ENCODE results near the gene INSYN1.
"Not testable (repeated sequence)": the region's sequence is repeated elsewhere in the genome, so short reads cannot be mapped to it uniquely, and the experiment has no call there.

The INSYN1 gene

GRCh38 chr15:73747847-73748590 is 5.1 kb downstream of the INSYN1 start:
- no peak for DNase-seq

- DNase-seq = no peak
These were observed 6.3 kb downstream of the INSYN1 start for GRCh38 chr15:73746883-73747282.

DNA sequence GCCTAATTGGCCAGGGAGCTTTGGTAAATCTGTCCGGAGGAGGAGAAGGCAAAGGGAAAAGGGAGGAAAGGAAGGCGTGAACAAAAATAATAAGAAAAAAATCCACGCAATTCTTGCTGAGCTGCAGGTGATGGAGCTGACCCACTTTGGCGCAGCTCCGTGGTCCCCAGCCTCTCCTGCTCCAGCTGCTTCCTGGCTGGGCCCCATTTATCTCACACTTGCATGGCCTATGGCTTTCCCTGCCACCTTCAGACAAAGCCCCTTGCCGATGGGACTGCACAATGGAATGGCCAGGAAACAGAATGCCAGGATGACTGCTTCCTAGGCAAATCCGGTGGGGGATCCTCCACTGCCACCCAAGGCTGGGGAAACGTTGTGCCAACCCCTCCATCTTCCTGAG is 6.9 kb downstream of the INSYN1 start:
- DNase-seq = no peak

DNA sequence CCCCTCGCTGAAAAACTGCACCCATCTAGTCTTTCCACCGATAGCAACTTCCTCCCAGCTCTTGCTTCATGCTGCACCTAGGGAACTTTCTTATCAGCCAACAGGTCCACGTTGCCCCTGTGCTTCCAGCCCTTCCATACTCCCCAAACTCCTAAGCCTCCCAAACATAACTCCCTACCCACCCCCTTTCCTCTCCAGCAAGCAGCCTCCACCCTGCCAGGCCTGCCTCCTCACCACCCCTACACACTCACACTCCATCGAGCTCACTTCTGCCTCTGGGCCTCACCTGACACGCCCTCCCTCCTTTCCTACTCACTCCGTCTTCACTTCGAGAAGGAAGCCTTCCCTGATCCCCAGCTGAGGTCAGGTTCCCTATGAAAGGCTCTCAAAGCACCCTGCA is 8.1 kb downstream of the INSYN1 start:
- no peak for DNase-seq

DNA sequence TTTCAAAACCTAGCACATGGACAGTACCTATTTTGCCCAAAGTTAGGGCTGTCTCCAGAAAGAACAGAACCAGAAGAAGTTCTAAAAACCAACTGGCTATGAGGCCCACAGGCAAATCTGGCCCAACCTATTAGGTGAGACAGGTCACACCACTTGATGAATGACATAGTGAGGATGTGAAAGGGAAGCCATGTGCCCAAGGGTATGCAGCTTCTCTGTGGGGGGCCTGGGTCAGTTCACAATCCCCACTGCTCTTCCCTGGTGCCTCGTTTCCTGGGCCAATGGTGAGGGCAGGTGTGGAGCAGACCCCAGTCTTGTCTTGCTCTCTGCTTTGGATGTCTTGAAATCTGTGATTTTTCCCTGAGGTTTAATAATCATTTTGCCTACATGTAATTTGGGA is 8.9 kb downstream of the INSYN1 start:
- no peak for DNase-seq

- DNase-seq = no peak
These were observed 11.8 kb downstream of the INSYN1 start for GRCh38 chr15:73741321-73741836.

DNA sequence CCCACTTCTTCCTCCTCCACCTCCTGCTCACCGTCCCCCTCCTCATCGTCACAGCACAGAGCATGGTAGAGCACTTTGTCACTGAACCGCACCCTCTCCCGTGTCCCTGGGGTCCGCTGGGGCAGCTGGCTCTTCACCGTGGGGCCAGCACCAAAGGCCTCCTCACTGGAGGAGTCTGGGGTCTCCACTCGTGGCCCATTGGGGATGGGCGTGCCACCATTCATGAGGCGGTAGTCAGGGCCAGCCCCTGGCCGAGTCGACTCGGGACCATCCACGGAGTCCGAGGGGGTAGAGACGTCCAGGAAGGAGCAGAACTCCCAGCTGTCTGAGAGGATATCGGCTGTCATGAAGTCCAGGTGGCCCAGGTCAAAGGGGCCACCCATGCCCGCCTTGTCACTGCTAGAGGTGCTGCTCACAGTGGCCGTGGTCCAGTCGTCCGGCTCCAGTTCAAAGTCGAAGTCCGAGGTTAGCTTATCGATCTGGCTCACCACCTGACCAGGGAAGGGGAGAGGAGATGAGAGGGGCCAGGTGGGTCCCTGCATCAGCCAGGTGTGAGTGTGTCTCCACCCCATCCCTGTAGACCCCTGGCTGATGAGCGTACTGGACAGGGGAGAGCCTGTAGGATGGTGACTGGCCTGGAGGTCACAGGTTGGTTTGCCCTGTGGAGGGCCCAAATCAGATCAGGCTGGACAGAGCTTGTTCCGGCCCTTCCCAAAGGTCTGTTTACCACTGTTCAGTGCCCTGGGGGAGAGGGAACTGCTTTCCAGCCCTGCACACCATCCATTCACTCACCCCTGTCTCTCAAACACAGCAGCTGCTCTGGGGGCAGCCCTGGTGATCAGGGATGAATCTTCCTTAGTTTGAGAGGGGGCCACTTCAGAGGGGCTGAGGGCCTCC is 12.8 kb downstream of the INSYN1 start:
- no peak for DNase-seq

DNA sequence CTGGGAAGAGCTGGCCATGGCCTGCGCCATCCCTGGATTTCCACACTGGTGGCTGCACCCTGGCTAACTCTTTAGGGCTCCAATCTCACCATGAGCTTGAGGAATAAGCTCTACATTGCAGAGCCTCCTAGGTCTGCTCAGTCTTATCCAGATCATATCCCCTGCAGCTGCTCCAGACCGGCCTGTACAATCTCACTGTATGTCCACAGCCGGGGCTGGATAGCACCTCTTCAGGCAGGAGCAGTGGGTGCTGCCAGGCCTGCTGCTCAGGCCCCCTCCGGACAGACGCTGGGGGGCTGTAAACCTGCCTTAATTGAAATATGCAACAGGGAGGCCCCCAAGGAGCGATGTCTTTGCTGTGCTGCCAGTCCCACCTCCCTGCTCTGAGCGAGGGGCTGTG is 15.6 kb downstream of the INSYN1 start:
- DNase-seq = no peak

- DNase-seq = no peak
These were observed 20.2 kb downstream of the INSYN1 start for GRCh38 chr15:73732930-73733329.

DNA sequence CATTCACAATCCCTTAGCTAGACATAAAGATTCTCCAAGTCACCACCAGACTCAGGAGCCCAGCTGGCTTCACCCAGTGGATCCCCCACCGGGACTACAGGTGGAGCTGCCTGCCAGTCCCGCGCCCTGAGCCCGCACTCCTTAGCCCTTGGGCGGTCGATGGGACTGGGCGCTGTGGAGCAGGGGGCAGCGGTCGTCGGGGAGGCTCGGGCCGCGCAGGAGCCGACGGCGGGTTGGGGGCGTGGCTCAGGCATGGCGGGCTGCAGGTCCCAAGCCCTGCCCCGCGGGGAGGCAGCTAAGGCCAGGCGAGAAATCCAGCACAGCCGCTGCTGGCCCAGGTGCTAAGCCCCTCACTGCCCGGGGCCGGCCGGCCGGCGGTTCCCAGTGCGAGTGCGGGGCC is 21.1 kb downstream of the INSYN1 start:
- DNase-seq = not testable (repeated sequence)

DNA sequence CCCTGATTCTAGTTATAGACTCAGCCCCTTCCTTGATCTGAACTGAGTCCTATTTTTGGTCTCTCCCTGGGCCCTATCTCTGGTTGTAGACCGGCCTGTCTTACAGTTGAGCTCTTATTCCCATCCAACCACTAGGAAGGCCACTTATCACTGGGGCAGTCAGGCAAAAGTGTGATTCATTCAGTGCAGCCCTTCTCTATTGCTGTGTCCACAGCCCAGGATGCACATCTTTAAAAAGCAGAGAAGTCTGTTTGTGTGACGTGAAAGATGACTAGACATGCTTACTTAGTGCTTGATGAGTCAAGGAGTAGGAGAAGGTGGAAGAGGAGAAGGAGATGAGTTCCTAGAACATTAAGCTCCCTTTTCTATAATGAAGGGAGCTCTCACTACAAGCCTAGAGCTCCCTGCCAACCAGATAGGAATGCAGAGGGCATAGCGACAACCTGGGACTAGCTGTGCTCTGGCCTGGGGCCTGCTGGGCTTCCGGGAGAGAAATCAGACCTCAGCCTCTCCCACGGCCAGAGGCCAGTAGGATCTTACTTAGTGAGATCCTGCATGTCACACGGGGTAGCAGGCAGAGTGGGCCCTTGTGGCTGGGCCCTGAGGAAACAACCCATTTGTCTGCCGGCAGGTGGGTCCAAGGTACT is 25.7 kb downstream of the INSYN1 start:
- DNase-seq = no peak

DNA sequence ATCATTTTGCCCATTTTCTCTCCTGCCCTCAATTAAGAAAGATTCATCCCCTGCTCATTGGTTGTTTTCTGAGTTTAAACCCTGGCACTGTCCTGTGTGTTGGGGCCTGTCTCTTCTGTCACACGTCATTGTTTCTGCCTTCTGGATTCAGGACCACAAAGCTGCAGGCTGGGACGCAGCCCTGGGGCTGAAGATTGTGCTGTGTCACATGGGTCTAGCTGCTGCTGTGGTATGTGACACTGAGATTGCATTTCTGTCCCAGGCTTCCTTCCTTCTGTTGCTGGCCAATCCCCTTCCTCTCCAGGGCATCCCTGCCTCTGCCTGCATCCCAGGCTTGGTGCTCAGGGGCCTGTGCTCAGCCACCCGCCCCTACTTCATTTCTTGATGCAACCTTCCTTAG is 28.9 kb downstream of the INSYN1 start:
- no peak for DNase-seq

DNA sequence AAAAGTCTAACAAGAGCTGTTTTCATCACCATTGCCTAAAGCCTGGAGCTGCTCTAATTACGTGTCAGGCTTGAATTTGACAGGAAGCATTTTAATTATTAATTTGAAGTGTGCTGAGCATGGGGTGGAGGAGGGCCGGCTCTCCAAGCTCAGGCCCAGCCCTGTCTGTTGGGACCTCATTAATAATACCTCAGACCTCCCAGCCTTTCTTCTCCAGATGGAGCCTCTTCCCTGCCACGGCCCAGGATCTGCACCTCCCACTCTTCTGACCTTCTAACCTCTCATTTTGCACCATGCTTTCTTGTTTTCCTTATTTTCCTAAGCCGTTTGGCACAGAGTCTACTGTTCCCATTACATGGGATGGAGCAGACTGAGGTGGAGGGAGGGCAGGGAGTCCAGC is 30.0 kb downstream of the INSYN1 start:
- DNase-seq = no peak

- no peak for DNase-seq
These were observed 30.7 kb downstream of the INSYN1 start for GRCh38 chr15:73722425-73722824.

DNA sequence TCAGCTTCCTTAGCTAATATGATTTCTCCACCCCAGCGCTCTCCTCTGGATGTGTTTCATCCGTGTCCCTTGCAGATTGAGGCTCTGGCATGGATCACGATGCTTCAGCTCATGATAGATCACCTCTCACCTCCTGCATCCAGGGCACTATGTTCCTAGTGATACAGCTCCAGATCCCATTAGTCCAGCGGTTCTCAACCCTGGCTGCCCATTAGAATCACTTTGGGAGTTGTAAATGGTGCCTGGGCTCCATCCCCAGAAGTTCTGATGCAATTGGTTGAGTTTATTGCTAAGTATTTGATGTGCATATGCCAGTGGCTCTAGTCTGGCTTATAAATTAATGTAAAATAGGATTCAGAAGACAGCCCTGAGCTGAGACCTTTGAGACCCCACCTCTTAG is 34.5 kb downstream of the INSYN1 start:
- no peak for DNase-seq

GRCh38 chr15:73717802-73718201 is 35.3 kb downstream of the INSYN1 start:
- no peak for DNase-seq

- no peak for DNase-seq
These were observed 35.9 kb downstream of the INSYN1 start for GRCh38 chr15:73717206-73717605.

DNA sequence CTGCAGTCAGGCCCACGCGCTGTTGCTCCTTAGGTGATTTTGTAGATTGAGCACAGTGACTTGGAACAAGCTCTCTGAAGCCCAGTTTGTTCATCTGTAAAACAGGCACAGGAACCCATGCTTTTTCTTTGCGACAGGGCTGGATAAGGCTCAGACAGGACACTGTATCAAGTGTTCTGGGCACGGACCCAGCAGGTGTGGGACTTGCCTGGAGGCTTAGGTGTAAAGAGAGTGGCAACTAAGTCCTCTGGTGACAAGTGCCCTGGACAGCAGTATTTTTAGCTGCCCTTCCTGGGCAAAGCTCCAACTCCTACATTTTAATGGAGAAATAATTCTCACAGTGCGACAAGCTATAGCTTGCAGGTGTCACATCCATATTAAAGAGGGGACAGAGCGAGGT is 36.7 kb downstream of the INSYN1 start:
- DNase-seq = no peak

GRCh38 chr15:73715417-73715816 is 37.7 kb downstream of the INSYN1 start:
- no peak for DNase-seq

- DNase-seq = no peak
These were observed 38.4 kb downstream of the INSYN1 start for GRCh38 chr15:73714695-73715301.

DNA sequence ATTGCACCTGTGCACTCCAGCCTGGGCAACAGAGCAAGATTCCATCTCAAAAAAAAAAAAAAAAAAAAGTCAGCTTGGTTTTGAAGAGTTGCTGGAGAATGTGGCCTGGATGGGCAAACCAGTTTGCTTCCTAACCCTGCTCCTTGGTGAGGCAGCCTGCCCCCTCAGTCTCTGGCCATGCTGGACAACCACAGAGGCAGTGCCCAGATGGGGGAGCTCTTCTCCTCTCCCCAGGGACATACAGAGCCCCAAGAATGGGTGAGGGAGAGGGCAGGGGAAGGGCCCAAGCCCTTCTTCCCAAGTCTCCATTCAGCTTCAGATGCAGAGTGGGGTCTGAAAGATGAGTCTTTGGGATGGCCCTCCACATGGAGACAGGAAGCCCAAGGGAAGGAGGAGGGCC is 41.0 kb downstream of the INSYN1 start:
- no peak for DNase-seq

- no peak for DNase-seq
These were observed 41.6 kb downstream of the INSYN1 start for GRCh38 chr15:73711526-73711925.

- DNase-seq = no peak
These were observed 42.8 kb downstream of the INSYN1 start for GRCh38 chr15:73710321-73710720.
